KBM-7 (cell line): ENCODE data around the gene LRRC75A.

Source experiments
- DNase-seq: peaks from one replicate; pipeline ENCODE4 v3.0.0-alpha.2; 2015
- in situ Hi-C: fragments of 300-500 bp; cut with MboI; formaldehyde crosslinking; loops from 2 replicates; pipeline ENCODE4 v1.14.3; 2020; ENCODE audit warnings: low sequenced_read_pairs, low pct_unique_long_range_greater_than_20kb, mixed read lengths

LRRC75A gene

DNA sequence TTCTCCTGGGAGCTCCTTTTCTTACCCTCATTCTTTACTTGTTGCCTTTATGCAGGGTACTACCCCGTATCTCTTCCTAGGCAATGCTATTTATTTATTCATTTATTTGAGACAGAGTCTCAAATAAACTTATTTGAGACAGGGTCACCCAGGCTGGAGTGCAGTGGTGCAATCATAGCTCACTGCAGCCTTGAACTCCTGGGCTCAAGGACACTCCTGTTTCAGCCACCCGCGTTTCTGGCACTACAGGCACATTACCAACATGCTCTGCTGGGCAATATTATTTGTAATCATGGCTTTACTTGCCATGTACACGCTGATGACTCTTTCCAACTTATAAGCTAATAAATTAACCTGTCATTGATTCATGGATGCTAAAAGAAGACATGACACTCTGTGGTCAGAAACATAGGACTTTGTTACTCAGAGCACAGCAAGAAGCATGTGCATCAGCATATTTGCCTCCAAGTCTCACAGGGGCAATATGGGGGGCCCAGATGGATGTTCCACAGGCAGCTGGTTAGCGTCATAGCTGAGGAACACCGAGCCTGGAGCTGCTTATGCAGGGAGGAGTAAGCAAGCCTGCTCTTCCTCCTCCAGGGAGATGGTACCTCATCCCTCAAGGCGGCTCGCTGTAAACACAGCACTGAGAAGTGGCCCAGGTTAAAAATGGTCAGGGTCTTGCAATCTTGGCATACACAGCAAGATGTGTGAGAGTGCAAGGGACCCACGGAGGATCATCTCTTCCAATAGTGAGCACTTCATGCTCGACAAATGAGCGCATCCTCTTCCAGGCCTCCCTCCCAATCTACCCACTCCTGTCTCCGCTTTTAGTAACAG lies 4.2 kb upstream of the LRRC75A start:
- in situ Hi-C loops = no loop called here
- DNase-seq = no peak

DNA sequence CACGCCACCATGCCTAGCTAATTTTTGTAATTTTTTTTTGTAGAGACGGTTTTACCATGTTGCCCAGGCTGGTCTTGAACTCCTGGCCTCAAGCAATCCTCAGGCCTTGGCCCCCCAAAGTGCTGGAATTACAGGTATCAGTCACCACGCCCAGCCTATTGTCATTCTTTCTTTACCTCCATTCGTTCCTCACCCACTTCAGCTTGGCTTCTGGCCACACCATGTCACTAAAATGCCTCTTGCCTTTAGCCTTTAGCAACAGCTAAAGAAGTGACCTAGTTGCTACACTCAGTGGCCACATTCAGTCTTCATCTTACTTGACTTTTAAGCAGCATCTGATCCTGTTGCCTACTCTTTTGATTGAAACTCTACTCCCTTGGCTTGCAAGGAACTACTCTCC lies 3.6 kb upstream of the LRRC75A start:
- in situ Hi-C loops = no loop called here

DNA sequence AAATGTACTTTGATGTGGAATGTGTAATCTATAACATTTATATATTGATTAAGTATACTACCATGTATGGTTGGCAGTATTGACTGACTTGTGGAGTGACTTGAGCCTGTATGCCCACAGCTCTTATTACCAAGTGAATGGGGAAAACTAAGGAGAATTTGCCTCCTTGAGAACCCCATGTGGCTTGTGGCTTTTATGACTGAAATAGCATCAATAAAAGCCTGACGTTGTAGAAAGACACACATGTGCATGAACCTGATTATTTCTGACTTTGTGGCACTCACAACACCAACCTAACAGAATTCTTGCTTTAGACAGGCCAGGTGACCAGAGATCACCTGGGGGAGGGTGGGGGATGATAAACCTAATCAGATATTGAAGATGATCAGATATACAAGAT lies 2.1 kb upstream of the LRRC75A start:
- in situ Hi-C loops = no loop called here

More for the DNA sequence above, 3.6 kb upstream of the LRRC75A start:
- no peak for DNase-seq

GRCh38 chr17:16493531-16494046 lies 1.6 kb upstream of the LRRC75A start:
- in situ Hi-C loops = no loop called here
- no peak for DNase-seq

More for the DNA sequence above, 2.1 kb upstream of the LRRC75A start:
- DNase-seq = no peak

DNA sequence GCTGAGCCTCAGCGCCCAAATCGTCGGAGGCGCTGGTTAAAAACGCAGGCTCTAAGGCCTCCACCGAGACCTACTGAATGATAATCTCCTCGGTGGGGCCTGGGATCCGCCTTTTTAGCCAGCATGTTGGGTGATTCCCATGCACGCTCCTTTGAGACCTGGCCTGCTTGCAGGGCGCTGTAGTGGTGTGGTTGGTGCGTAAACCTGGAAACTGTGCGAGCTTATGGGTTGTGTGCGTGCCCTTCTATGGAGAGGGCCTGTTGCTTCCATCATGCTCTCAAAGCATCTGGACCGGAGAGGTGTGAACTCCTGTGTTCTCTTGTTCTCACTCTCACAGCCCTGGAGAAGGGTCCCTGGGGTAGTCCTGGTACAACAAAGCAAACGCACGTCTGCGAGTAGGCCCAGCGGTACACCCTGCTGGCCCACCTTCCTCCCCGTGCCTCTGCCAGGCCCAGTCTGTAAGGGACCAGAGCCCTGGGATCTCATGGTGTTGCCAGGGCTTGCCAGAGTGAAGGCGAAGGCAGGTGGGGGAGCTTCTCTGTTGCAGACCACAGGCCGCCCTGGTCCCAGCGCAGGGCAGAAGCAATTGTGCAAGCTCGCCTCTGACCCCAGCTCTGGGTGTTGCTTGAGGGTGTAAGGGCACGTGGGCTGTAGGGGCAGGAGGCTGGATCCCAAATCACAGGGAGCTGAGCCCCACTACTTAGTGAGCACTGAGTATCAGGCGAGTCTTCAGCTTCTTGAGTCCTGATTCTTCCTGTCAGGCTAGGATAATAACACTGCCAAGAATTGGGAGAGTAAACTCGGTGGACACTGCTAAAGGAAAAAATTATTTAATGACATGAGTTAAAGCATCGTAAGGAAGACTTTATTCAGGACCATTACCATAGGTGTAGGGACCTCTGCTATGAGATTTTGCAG lies 879 bp upstream of the LRRC75A start:
- in situ Hi-C loops = no loop called here
- no peak for DNase-seq

DNA sequence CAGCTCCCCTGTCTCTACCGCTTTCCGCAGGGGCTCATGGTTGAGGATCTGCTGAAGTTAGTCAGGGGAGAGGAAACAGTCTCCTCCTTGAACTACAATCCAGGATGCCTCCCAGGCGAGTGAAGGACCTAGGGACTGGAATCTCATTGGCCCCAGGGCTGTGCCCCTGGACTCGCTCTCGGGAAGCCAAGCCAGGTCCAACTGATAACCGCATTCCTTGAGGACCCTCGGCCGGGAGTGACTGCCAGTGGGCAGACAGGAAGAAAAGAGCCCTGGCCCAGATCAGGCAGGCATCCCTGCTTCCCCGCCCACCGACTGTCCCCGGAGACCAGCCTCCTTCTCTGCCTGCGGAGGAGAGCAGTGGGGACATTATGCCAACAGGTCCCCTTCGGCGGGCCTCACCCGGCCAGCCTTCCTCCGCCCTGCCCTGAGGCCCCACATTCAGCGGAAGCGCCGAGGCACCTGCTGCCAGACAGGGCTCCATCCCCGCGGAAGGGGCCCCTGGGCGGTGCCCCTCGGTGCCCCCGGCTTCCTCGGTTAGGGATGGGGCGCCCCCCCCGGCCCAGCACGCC lies 776 bp downstream of the LRRC75A start:
- no peak for DNase-seq
- in situ Hi-C loops = no loop called here

DNA sequence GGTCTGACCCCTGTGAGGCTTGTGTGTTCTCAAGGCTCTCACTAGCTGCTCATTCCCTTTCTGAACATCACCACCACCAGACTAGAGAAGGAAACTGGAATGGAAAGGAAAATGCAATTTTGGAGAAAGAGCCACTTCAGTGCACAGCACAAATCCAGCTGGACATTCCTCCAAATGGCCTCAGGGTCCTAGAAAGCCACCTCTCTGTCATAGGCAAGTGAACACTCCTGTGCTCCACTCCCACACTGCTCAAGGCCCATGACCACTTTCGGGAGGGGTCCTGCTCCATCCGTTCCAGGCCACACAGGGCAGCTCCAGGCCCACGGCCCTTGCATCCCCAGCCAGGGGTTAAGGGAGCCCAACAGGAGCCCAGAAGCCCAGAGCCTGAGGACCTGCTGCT lies 2.6 kb downstream of the LRRC75A start:
- no peak for DNase-seq
- in situ Hi-C loops = no loop called here

DNA sequence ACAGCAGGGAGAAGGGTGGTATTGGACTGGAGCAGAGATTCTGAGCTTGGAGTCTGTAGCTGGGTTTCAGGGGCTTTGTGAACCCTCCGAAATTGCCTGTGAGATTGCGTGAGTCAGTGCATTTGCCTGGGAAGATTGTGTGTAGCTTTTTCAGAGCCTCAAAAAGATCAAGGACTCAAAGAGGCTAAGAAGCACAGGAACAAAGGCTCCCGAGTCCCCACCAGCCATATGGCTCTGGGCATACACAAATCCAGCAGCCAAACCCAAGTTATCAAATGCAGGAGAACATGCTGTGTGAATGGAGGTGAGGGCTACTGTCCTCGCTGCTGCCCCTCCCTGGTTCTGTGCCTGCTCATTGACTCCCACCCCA lies 3.0 kb downstream of the LRRC75A start:
- DNase-seq = no peak
- in situ Hi-C loops = no loop called here

DNA sequence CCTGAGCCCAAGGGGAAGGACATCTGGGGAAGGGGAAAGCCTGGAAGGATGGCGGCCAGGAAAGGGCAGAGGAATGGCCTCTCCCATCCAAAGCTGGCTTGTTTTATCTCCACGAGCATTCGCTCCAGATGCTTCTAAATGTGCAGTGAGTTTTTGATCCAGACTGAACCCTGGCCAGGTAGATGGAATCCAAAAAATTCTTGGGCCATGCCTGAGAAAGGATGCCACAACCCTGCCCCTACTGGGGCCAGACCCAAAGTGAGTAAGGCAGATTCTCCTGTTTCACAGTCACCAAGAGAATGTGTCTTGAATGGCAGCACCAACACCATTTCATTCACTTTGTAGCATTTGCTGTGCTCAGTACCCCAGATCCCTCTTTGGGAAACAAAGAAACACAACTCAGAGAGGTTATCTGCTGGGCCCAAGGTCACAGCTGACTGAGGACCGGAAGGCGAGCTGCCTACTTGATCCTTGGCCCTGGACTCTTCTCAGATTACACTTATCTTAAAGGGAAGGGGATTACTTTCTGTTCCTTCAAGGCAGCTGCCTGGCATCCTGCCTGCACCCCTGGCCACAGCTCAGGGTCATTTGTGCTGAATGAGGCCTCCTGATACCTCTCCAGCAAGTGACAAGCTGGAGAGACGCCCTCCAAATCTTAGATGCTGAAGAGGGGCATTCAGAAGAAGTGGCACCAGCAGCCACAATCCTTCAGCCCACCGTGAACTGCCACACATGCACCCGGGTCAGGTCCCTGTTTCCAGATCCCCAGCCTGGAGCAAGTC lies 3.6 kb downstream of the LRRC75A start:
- in situ Hi-C loops = no loop called here
- DNase-seq = no peak

DNA sequence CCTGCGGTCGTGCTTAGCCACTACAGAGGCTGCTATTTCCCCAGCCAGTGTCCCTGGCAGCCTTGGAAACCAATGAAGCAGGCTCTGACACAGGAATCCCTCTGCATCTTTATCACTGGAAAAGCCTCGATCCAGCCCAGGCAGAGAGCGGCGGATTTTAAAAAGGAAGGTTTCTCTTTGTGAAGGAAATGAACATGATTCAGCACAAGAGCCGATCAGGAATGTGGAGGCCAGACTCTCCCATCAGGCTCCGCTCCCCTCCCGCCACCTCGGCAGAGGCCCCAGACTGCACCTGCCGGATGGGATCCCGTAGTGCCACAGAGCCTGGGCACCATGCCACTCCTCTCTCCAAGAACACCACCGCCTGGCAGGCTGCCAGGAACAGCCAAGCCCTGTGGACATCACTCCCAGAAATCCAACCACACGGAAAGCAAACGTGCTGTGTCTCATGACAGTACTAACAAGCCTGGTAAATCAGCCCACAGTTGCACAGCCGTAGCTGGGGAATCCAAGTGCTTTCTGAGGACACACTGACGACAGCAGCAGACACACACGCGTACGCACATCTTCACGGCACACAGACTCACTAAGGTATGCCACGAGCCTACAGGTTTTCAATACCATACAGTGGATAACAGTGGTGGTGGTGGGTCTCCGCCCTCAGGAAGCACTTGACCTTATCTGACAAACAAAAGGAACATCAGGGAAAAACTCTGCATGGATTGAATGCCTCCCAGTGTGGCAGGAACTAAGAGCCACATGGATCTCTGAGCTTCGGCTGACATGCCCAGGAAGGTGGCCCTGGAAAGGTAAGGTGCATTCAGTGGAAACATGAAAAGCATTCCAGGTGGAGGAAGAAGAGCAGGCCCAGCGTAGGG lies 5.4 kb downstream of the LRRC75A start:
- DNase-seq = no peak
- in situ Hi-C loops = no loop called here

GRCh38 chr17:16484445-16485175 lies 7.4 kb downstream of the LRRC75A start:
- in situ Hi-C loops = no loop called here
- DNase-seq = no peak

DNA sequence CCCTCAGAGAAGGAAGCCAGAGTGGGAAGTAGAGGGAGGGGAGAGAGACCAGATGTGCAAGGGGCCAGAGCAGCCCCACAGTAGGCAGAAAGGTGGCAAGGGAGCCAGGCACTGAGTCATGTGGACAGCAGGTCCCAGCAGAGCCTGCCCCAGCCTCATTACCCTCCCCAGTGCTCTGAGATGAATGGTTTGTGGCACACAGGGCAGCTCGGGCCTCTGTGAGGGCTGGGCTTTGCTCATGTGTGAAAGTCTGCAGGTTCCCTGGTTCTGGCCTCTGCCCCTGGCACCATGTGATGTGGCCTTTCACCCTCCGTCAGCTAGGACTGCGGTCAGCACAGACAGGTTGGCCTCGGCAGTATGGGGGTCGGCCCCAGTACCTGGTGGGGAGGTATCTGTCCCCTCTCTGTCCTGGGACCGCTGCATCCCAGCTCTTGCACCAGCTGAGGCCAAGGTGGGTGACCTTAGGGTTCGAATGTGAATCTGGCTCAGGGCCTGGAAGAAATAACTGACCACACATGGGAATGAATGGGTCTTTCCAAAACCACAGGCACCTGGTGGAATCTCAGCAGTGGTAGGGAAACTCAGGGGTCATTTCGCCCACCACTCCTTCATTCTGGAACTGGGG lies 8.9 kb downstream of the LRRC75A start:
- in situ Hi-C loops = no loop called here
- no peak for DNase-seq

GRCh38 chr17:16482253-16482652 lies 9.7 kb downstream of the LRRC75A start:
- in situ Hi-C loops = no loop called here
- no peak for DNase-seq

DNA sequence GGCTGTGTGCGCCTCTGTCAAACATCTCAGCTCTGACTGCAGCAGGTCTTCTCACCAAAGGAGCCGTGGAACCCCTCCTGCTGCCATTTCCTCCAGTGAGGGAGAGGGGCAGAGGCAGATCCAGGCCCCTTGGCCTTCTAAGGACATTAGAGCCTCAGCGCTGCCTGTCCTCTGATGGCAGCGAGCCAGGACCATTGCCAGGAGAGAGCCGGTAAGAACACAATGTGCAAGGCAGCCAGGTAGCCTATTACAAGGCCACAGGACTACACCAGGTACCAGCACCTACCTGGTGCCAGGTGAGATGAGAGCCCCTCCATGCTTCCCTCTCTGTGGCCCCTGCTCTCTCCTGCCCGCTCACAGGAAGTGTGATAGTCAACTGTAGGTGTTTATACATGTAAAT lies 11.0 kb downstream of the LRRC75A start:
- no peak for DNase-seq
- in situ Hi-C loops = no loop called here

DNA sequence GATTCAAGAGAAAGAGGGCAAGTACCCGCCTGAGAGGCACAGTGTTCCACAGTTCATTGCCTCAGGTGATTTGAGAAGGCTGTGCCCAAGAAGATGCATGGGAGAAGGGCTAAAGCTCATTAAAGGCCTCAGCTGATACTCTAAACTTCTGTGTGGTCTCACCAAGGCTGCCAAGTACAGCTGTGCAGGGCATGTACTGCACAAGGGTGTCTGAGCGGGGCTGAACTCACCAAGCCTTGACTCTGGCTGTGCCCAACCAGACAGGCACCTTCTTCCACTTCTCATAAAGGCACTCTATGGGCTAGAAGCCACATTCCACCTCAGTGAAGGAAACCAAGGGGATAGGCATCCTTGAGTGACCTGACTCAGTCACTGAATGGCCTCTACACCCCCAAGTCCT lies 12.7 kb downstream of the LRRC75A start:
- in situ Hi-C loops = no loop called here
- no peak for DNase-seq

GRCh38 chr17:16478649-16479048 lies 13.3 kb downstream of the LRRC75A start:
- no peak for DNase-seq
- in situ Hi-C loops = no loop called here

- DNase-seq = no peak
- in situ Hi-C loops = no loop called here
Measured at GRCh38 chr17:16477666-16478065, 14.3 kb downstream of the LRRC75A start.
